Activated T-cell treated with anti-CD3 and anti-CD28 coated beads for 4 hours (primary cell): ENCODE measurements around the gene KNL1.
"Not testable (repeated sequence)": the region's sequence is repeated elsewhere in the genome, so short reads cannot be mapped to it uniquely, and the experiment has no call there.

ENCODE experiments used
- DNase-seq: peaks from one replicate; pipeline ENCODE4 v3.0.0-alpha.2; 2020

Gene KNL1

GRCh38 chr15:40590667-40591050 is 3.4 kb upstream of the KNL1 start:
- no peak for DNase-seq

GRCh38 chr15:40591389-40591788 is 2.7 kb upstream of the KNL1 start:
- DNase-seq = no peak

GRCh38 chr15:40593165-40593564 is 884 bp upstream of the KNL1 start:
- DNase-seq = no peak

DNA sequence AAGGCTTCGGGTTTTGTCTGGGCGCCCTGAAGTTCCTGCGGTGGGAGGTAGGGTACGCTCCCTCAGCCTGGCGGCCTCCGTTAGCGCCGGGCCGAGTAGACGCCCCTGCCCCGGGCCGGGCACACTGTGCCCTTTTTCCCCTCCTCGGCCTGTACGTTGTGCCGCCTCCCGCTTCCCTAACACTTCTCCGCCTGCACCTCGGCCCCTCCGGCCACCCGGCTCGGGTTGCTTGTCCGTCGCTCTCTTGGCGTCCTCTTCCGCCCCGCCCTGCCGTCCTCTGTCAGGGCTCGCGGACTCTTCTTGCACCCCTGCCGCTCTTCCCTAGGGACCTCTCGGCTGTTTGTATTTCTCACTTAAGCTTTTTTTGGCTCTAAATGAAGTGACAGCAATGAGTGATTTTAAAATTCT is 384 bp downstream of the KNL1 start:
- no peak for DNase-seq

- DNase-seq = no peak
Measured at GRCh38 chr15:40595219-40595618, 1.2 kb downstream of the KNL1 start.

GRCh38 chr15:40595773-40596172 is 1.7 kb downstream of the KNL1 start:
- DNase-seq = no peak

- DNase-seq = no peak
Measured at GRCh38 chr15:40597024-40597423, 3.0 kb downstream of the KNL1 start.

GRCh38 chr15:40598126-40598525 is 4.1 kb downstream of the KNL1 start:
- DNase-seq = no peak

DNA sequence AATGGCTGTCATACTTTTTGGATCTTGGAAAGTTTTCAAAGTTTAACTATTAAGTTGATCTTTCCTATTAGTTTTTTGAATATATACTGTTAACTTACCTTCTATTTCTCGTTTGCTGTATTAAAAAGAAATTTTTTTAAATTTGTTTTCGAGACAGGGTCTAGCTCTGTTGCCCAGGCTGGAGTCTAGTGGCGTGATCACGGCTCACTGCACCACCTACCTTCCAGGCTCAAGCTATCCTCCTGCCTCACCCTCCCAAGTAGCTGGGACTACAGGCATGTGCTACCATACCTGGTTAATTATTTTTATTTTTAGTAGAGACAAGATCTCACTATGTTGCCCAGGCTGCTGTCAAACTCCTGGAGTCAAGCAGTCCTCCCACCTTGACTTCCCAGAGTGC is 4.6 kb downstream of the KNL1 start:
- DNase-seq = no peak

DNA sequence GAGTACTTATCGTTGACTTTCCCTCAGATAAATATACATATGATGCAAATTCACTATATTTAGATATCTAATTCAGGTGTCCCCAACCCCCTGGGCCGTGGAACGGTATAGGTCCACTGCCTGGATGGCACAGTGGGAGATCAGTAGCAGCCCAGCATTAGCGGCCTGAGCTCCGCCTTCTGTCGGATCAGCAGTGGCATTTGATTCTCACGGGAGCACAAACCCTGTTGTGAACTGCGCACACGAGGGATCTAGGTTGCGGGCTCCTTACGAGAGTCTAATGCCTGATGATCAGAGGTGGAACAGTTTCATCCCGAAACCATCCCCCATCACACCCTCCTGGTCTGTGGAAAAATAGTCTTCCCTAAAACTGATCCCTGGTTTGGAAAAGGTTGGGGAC is 6.9 kb downstream of the KNL1 start:
- DNase-seq = no peak

GRCh38 chr15:40603935-40604334 is 9.9 kb downstream of the KNL1 start:
- DNase-seq = no peak

DNA sequence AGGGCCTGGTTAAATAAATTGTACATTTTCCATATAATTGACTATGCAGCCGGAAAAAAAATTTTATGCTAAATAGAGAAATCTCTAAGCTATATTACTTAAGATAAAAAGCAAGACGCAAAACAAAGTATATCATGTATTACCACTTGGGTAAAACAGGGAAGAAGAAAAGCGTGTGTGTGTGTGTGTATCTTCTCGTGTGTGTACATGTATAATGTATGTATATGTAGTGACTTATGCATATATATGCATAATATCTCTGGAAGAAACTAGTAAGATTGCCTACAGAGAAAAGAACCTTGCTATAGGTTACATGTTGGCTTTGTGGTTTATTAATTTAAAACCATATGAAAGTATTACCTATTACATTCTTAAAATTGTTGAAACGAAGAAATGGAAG is 19.0 kb downstream of the KNL1 start:
- DNase-seq = no peak

GRCh38 chr15:40618023-40618422 is 24.0 kb downstream of the KNL1 start:
- DNase-seq = no peak

DNA sequence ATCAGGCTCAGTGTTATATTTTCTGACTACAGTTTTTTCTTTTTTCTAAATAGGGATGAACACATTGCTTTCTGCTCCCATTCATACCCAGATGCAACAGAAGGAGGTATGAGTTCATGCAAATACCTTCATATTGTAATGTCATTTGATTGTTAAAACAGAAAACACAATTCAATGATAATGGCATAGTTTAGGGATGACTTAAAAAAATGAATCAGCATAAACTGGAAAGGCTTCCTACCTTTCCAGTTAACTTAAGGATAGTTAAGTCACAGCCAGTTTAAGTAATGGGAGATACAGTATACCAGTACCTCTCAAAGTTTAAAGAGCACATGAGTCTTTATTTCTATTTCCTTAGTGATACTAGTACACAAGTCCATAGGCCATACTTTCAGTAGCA is 24.9 kb downstream of the KNL1 start:
- DNase-seq = no peak

GRCh38 chr15:40623361-40623760 is 29.3 kb downstream of the KNL1 start:
- no peak for DNase-seq

DNA sequence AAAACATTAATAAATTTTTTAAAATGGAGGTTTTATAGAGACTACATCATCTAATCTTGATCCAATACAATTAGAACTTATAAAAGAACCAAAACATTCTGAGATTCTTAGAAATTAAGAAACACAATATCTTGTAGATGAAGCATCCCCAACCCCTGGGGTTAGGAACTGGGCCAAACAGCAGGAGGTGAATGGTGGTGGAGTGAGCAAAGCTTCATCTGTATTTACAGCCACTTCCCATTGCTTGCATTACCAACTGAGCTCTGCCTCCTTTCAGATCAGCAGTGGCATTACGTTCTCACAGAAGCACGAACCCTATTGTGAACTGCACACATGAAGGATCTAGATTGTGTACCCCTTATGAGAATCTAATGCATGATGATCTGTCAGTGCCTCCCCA is 36.3 kb downstream of the KNL1 start:
- no peak for DNase-seq

DNA sequence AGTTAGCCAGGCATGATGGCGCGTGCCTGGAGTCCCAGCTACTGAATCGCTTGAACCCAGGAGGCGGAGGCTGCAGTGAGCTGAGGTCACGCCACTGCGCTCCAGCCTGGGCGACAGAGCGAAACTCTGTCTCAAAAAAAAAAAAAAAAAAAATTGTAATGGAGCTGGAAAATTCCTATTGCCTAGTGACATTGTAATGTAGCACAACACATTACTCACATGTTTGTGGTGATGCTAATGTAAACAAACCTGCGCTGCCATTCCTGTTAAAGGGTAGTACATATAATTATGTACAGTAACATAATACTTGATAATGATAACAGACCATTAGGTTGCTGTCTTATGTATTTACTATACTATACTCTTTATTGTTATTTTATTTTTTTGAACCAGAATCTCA is 39.1 kb downstream of the KNL1 start:
- no peak for DNase-seq

DNA sequence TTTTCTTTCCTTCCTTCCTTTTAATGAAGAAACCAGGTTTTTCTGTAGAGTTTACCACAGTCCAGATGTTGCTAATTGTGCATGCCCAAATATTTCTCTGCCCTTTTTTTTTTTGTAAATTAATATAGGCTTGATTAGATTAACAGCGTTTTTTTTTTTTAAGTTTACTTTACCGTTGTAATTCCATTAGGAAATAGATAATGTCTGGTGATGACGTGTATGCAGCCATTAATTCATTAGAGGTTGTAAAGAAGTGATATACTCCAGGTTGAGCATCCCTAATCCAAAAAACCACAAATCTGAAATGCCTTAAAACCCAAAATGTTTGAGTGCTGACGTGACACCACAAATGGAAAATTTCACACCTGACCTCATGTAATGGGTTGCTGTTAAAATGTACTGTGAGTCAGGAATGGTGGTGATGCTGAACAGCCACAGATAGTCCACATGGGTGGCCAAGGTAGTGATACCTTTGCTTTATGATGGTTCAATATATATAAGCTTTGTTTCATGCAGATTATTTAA is 43.2 kb downstream of the KNL1 start:
- no peak for DNase-seq

DNA sequence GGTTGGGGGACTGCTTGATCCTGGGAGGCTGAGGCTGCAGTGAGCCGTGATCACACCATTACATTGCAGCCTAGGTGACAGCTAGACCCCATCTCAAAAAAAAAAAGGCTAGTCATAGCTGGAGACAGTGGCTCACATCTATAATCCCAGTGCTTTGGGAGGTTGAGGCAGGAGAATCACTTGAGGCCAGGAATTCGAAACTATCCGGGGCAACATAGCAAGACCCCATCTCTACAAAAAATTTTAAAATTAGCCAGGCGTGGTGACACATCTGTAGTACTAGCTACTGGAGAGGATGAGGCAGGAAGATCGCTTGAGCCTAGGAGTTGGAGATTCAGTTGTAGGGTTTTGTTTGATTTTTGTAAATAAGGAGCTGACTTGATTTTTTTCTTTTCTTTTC is 45.6 kb downstream of the KNL1 start:
- DNase-seq = no peak

DNA sequence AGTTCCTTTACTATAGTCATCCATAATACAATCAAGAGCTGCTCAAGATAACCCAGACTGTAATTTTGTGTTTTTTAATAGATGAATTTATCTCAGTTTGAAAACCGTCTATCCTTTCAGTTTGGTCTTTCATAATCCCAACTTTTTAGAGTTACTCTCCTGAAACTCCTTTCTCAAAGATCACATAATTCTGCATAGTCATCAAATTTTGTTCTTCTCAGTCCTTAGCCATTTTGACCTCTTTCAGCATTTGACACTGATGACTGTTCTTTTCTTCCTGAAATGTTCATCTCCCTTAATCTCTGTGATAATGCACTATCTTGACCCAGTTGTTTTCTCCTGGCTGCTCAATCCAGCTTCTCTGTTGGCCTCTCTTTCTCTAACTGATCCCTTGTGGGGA is 53.5 kb downstream of the KNL1 start:
- no peak for DNase-seq

GRCh38 chr15:40650479-40650878 is 56.4 kb downstream of the KNL1 start:
- no peak for DNase-seq

DNA sequence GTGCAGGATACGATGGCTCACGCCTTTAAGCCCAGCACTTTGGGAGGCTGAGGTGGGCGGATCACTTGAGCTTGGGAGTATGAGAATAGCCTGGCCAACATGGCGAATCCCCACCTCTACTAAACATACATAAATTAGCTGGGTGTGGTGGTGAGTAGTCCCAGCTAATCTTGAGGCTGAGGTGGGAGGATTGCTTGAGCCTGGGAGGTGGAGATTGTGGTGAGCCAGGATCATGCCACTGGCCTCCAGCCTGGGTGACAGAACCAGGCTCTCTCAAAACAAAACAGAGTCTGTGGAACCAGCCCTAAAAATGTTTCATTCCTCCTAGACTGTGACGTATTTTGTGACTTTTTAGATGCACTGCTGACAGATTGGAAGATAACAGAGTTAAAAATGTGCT is 66.6 kb downstream of the KNL1 start:
- no peak for DNase-seq

- no peak for DNase-seq
Measured at GRCh38 chr15:40664909-40665308, 70.9 kb downstream of the KNL1 start.

- not testable (repeated sequence) for DNase-seq
Measured at GRCh38 chr15:40676290-40676689, 82.2 kb downstream of the KNL1 start.

GRCh38 chr15:40676906-40677305 is 82.9 kb downstream of the KNL1 start:
- DNase-seq = not testable (repeated sequence)

DNA sequence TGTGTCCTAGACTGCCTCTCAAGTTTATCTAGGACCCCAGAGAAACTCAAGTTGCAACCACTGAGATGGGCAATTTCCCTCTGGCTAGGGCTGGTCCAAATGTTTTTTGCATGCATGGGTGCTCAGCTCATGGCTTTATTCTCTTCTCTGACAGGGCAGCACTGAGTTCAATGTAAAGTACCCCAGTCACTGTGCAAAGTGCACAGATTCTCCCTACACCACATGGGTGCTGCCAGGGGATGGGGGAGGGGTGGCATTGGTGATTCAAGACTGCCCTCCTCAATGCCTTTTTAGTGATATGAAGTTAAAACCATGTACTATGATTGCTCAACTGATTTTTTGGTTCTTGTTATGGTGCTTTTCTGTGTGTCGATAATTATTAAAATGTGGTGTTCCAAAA is 86.1 kb downstream of the KNL1 start:
- no peak for DNase-seq
